Urothelium cell line (cell line): ENCODE results near the gene DLGAP1.
A peak's percentile ranks its signal among the peaks of the same experiment; 100 is the strongest.

Experiments
- DNase-seq: peaks from one replicate; pipeline ENCODE4 v3.0.0; 2011; ENCODE audit warnings: low spot score, mixed read lengths
- FAIRE-seq: peaks from 2 replicates; lab custom pipeline; 2011; peaks lifted over from hg19 to GRCh38; lab: Jason Lieb, UNC

The DLGAP1 gene

GRCh38 chr18:3753106-3753505, 702.0 kb downstream of the DLGAP1 start:
- FAIRE-seq, result no peak
- no peak for DNase-seq

GRCh38 chr18:3748086-3748485, 707.0 kb downstream of the DLGAP1 start:
- DNase-seq (no peak), FAIRE-seq (no peak)

- peak; percentile 96 for FAIRE-seq
- peak; percentile 44 for DNase-seq
Observed at GRCh38 chr18:3747176-3747973, 707.7 kb downstream of the DLGAP1 start.

GRCh38 chr18:3742541-3742940, 712.6 kb downstream of the DLGAP1 start:
- FAIRE-seq (no peak), DNase-seq (no peak)

- DNase-seq (no peak), FAIRE-seq (peak; percentile 100)
Observed at GRCh38 chr18:3741333-3741732, 713.8 kb downstream of the DLGAP1 start.

GRCh38 chr18:3728704-3729437, 726.2 kb downstream of the DLGAP1 start:
- FAIRE-seq, result peak; percentile 96

GRCh38 chr18:3727274-3727673, 727.8 kb downstream of the DLGAP1 start:
- DNase-seq (no peak), FAIRE-seq (peak; percentile 90)

More at GRCh38 chr18:3728704-3729437, 726.2 kb downstream of the DLGAP1 start:
- DNase-seq, result no peak

GRCh38 chr18:3726238-3726951, 728.7 kb downstream of the DLGAP1 start:
- FAIRE-seq, result peak; percentile 17
- no peak for DNase-seq

- FAIRE-seq, result peak; percentile 40
- DNase-seq, result no peak
Observed at GRCh38 chr18:3725115-3725514, 730.0 kb downstream of the DLGAP1 start.

GRCh38 chr18:3723554-3723953, 731.6 kb downstream of the DLGAP1 start:
- DNase-seq, result no peak

GRCh38 chr18:3722649-3723433, 732.3 kb downstream of the DLGAP1 start:
- DNase-seq (no peak), FAIRE-seq (peak; percentile 71)

More at GRCh38 chr18:3723554-3723953, 731.6 kb downstream of the DLGAP1 start:
- FAIRE-seq, result no peak

GRCh38 chr18:3721771-3722648, 733.1 kb downstream of the DLGAP1 start:
- FAIRE-seq (peak; percentile 66), DNase-seq (no peak)

GRCh38 chr18:3720818-3721545, 734.1 kb downstream of the DLGAP1 start:
- FAIRE-seq (peak; percentile 35), DNase-seq (no peak)

GRCh38 chr18:3720159-3720558, 734.9 kb downstream of the DLGAP1 start:
- DNase-seq, result no peak
- FAIRE-seq, result no peak

- FAIRE-seq, result no peak
- no peak for DNase-seq
Observed at GRCh38 chr18:3717376-3718025, 737.6 kb downstream of the DLGAP1 start.

GRCh38 chr18:3716116-3716660, 738.9 kb downstream of the DLGAP1 start:
- DNase-seq (no peak), FAIRE-seq (no peak)

- FAIRE-seq (peak; percentile 77), DNase-seq (no peak)
Observed at GRCh38 chr18:3715231-3716080, 739.7 kb downstream of the DLGAP1 start.
